HG03139 (cell line): ENCODE measurements around the gene BOLA2B.
"Not testable (repeated sequence)": the region's sequence is repeated elsewhere in the genome, so short reads cannot be mapped to it uniquely, and the experiment has no call there.

Experiments
- ATAC-seq: cut with Tn5 transposase; IDR thresholded peaks from one replicate; pipeline ENCODE4 v1.9.1; 2021; ENCODE audit not compliant: unreplicated experiment

BOLA2B gene

DNA sequence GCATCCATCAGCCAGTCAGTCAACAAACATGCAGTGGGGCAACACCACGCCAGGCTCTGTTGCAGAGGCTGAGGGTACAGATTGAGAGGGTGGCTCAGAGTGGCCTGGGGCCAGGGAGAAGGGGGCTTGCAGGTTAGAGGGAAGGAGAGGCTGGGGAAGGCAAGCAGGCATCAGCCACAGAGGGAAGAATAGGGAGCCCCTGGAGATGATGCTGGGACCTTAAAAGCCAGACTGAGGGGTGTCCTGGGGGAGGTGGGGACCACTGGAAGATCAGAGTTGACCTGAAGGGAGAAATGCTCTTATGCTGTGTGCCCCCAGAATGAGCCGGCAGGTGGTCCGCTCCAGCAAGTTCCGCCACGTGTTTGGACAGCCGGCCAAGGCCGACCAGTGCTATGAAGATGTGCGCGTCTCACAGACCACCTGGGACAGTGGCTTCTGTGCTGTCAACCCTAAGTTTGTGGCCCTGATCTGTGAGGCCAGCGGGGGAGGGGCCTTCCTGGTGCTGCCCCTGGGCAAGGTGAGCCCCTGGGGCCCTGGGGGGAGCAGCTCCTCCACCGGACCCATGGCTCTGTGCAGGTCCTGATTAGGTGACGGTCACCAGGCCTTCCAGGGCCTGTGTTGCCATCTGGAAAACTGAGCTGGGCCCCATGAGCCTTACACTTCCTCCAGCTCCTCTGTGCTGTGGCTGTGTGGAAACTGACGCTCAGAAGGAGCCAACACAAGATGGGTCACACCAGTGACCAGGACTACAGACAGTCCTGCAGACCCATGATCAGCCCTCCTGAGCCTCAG lies 8.4 kb downstream of the BOLA2B start:
- no peak for ATAC-seq

DNA sequence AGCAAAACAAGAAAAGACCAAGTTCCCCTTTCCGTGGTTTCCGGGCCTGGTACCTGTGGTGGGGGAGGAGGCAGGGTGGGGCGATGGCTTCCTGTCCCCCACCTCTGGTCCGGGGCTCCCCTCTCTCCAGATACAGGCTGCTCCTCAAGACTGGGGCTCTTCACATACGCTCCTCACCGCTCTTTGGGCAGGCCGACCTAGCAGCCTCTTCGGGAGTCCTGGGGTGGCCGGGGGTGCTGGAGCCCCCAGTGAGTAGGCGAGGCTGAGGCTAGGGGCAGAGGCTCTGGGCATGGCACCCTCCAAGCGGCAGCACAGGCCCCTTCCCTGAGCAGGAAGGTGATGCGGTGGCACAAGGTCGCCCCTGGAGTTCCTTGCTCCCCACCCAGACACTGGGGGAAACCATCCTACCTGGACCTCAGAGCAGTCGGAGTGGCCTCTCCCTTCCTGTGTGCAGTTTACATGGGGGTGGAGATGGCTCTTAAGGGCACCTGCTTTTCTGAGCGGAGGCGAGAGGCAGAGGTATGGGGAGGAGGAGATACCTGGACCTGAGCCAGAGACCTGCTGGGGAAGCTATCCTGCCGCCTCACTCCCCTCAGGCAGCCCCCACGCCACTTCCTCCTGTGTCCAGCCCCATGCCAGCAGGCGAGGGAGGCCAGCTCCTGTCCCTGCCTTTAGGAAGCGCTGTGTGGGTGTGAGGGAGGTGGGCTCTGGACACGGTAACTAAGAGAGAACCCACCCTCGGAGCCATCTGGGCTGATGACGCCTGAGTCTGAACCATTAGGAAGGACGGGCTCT lies 9.2 kb downstream of the BOLA2B start:
- no peak for ATAC-seq

DNA sequence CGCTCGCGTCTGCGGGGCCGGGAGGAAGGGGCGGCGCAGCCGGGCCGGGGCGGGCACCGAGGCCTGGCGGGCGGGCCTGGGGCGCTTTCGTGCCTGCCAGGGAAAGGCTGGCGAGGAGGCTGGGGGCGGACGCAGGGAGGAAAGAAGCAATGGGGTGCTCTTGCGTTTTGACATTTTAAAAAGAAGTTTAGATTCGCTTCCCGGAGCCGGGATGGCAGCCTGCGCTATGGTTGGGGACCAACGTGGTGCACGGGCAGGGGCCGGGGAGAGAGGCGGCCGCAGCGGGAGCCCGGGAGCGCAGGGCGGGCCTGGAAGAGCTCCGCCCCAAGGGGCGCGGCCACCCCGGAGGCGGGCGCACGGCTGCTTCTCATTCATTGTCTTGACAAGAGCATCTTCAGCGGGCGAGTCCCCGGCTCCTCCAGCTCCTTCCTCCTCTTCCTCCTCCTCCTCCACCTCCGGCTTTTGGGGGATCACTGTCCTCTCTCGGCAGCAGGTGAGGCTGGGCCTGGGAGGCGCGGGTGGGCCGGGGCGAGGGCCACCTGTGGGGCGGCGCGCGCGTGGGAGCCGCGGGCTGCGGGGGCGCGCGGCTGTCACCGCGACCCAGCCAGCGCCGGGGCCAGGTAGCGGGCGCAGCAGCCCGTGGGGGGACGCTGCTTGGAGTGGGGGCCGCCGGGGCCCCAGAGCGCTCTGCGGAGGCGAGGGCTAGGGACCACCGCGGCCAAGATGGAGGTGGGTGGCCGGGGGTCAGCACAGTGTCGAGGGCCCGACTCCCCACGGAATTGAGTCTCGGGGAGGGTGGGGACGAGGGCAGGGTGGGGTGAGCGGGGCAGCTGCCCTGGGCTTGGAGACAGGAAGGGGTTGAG lies 10.0 kb downstream of the BOLA2B start, which contains the start of gene CORO1A:
CORO1A (plus strand) TSS at position 370 of the 863 bp plus-strand sequence. CDS start 1,608 bp downstream, outside the sequence.
- ATAC-seq = no peak

DNA sequence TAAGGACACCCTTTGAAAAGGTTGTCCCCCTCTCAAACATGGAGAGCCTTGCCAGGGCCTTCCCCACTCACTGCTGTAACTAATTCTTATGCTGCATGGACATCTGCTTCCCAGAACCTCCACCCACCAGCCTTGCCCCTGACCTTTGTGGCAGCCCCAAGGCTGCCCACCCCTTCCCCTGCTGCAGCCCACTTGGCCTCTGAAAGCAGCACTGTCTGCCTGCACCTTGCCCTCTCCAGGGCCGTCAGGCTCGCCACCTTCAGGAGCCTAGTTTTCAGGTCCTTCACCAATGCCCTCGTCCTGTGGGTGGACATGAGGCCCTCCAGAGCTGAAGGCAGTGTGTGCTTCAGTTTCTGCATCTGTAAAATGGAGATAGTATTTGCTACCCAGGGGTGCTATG lies 12.7 kb downstream of the BOLA2B start:
- ATAC-seq = no peak

DNA sequence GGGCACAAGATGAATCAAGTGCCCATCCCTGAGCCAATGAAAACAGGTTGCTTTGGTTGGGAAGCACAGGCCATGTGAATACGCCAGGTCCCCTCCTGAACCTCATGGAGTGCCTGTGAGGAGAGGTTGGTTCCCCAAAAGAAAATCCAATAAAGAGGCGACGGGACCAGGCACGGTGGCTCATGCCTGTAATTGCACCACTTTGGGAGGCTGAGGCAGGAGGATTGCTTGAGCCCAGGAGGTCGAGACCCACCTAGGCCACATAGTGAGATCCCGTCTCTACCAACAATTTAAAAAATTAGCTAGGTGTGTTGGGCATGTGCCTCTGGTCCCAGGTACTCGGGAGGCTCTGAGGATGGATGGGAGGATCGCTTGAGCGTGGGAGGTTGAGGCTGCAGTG lies 13.5 kb downstream of the BOLA2B start:
- no peak for ATAC-seq

DNA sequence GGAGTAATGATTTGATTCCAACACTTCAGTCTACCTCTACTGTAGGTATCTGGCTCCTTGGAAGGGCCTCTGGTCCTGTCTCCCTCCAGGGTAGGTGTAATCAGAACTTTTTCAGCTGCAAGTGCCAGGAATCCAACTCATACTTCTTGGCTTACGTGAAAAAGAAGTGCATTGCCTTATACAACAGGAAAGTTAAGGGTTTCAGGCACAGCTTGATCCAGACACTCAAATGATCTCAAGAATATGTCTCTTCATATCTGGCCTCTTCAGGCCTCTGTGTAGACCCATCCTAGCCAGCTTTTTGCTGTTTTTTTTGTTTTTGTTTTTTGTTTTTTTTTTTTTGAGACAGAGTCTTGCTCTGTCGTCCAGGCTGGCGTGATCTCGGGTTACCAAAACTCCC lies 14.3 kb downstream of the BOLA2B start:
- ATAC-seq = no peak

- not testable (repeated sequence) for ATAC-seq
These were observed 16.6 kb downstream of the BOLA2B start for GRCh38 chr16:30176876-30177275.

DNA sequence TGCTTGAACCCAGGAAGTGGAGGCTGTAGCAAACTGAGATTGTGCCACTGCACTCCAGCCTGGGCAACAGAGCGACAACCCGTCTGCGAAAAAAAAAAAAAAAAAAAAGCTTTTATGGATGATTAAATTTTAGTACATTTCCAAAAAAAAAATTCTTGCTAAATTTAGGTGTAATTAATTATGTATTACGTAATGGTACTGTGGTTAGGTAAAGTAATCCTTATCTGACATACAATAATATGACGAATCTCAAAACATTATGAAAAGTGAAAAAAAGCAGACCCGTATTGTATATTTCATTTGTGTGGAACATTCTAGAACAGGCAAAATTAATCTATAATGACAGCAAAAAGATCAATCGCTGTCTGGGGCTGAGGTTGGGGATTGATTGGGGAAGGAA lies 20.4 kb downstream of the BOLA2B start:
- no peak for ATAC-seq

DNA sequence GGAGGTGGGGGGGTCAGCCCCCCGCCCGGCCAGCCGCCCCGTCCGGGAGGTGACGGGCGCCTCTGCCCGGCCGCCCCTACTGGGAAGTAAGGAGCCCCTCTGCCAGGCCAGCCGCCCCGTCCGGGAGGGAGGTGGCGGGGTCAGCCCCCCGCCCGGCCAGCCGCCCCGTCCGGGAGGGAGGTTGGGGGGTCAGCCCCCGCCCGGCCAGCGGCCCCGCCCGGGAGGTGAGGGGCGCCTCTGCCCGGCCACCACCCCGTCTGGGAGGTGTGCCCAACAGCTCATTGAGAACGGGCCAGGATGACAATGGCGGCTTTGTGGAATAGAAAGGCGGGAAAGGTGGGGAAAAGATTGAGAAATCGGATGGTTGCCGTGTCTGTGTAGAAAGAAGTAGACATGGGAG lies 23.3 kb downstream of the BOLA2B start:
- ATAC-seq = not testable (repeated sequence)

GRCh38 chr16:30169416-30169815 lies 24.1 kb downstream of the BOLA2B start:
- ATAC-seq = not testable (repeated sequence)

DNA sequence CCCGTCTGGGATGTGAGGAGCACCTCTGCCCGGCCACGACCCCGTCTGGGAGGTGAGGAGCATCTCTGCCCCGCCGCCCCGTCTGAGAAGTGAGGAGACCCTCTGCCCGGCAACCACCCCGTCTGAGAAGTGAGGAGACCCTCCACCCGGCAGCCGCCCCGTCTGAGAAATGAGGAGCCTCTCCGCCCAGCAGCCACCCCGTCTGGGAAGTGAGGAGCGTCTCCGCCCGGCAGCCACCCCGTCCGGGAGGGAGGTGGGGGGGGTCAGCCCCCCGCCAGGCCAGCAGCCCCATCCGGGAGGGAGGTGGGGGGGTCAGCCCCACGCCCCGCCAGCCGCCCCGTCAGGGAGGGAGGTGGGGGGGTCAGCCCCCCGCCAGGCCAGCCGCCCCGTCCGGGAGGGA lies 24.7 kb downstream of the BOLA2B start:
- not testable (repeated sequence) for ATAC-seq

- ATAC-seq = no peak
These were observed 27.1 kb downstream of the BOLA2B start for GRCh38 chr16:30166202-30166902.

DNA sequence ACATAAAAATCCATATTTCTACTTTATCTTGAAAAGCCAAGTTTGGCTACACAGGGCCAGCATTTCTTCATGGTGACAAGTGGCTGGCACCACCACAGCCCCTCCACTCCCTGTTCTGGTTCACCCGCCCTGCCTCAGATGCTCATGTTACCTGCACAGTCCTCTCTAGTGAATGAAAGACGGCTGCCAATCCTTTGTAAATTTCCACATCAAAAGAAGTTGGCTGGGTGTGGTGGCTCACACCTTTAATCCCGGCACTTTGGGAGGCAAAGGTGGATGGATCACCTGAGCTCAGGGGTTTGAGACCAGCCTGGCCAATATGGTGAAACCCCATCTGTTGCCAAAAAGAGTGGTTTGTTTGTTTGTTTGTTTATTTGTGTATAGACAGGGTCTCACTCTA lies 29.9 kb downstream of the BOLA2B start:
- no peak for ATAC-seq

- ATAC-seq = no peak
These were observed 36.3 kb downstream of the BOLA2B start for GRCh38 chr16:30157214-30157613.

- ATAC-seq = no peak
These were observed 38.3 kb downstream of the BOLA2B start for GRCh38 chr16:30155188-30155587.

DNA sequence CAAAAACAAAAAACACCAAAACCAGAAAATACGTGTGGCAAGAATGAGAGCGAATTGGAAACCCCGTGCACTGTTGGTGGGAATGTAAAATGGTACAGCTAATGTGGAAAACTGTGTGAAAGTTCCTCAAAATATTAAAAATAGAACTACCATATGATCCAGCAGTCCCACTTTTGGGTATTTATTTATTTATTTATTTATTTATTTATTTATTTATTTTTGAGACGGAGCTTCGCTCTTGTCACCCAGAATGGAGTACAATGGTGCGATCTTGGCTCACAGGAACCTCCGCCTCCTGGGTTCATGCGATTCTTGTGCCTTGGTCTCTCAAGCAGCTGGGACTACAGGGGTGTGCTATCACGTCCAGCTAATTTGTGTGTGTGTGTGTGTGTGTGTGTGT lies 40.9 kb downstream of the BOLA2B start:
- no peak for ATAC-seq

GRCh38 chr16:30151091-30151490 lies 42.4 kb downstream of the BOLA2B start:
- no peak for ATAC-seq

DNA sequence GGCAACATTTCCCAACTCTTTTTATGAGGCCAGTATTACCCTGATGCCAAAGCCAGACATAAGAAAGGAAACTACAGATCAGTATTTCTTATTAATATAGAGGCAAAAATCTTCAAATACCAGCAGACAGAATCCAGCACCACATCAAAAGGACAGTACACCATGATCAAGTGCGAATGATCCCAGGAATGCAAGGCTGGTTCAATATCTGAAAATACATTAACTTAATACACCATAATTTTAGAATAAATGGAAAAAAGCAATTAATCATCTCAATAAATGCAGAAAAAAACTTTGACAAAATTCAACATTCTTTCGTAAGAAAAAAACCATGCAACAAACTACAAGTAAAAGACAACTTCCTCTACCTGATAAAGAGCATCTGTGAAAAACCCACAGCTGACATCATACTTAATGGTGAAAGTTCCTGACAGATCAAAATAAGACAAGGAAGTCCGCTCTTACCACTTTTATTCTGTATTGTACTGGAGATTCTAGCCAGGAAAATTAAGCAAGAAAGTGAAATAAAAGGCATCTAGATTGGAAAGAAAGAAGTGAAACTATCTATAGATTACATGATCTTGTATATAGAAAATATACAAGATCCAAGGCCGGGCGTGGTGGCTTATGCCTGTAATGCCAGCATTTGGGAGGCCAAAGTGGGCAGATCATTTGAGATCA lies 44.1 kb downstream of the BOLA2B start:
- ATAC-seq = no peak

- no peak for ATAC-seq
These were observed 45.5 kb downstream of the BOLA2B start for GRCh38 chr16:30147843-30148510.
